Inferior parietal cortex (tissue), 1 donor: ENCODE measurements around the gene ARHGEF16.

ENCODE experiments used
- DNase-seq: peaks from one replicate; pipeline ENCODE4 v3.0.0-alpha.2; 2016; ENCODE audit errors: extremely low spot score

The ARHGEF16 gene

DNA sequence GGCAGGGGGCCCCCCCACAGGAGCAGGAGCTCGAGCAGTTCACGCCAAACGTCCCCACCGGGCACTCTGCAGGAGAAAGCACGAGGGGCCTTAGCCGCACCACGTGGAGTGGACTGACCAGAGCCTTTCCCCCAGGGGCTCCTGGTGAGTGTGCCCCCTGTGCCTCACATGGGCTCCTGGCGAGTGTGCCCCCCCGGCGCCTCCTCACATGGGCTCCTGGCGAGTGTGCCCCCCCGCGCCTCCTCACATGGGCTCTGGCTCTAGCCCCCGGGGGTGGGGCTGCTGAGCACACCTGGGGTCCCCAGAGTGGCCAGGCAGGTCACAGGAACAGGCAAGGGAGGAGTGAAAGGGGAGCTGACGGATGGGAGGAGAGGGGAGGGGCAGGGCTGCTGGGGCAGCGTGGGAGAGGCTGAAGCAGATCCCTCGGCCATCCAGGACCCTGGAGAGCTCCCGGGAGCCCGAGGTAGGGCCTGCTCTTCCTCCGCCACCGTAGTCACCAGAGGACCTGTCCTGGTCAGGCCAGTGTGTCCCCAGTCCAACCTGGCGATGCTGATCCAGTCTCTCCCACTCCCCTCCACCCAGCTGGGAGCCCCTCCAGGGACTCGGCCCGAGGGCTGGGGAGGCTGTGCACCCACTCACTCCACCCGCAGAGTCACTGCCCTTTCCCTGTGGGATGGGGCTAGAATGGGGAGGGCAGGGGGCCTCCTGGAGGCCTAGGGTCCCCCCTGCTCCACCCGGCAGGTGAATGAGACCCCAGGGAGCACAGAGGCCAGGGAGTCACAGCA is 47.6 kb downstream of the ARHGEF16 start:
- no peak for DNase-seq

DNA sequence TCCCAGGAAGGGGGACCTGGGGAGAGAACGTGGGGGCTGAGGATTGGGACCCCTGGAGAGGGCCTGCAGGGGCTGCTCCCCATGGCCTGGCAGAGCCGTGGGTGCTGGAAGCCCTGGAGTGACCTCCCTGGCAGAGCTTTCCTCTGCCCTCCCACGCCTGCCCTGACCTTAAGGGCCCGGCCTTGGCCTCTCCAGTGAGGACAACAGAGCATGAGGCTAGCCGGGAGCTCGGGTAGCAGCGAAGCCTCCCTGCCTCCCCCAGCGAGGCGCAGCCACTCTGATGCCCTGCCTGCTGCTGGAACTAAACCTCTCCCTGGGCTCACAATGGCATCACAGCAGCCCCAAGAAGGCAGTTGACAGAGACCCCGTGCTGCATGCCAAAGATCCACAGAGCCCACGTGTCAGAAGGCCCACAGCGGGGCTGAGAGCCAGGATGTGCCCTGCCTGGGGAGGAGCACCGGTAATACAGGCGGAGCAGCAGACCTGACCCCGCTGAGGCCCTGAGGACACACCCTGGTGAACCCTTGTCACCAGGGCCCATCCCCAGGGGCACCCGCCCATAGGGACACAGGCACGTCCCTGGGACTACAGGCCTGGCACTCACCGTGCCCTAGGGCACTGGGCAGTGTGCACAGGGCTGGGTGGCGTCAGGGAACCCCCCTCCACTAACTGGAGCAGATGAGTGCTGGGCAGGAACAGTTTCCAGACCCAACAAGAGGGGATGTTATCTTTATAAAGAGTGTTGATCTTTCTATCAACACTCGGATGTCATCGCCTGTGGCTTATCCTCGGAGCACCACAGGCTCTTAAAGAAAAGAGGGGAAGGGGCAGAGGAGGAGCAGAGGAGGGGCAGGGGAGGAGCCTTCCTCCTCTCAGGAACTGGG is 48.4 kb downstream of the ARHGEF16 start:
- no peak for DNase-seq

DNA sequence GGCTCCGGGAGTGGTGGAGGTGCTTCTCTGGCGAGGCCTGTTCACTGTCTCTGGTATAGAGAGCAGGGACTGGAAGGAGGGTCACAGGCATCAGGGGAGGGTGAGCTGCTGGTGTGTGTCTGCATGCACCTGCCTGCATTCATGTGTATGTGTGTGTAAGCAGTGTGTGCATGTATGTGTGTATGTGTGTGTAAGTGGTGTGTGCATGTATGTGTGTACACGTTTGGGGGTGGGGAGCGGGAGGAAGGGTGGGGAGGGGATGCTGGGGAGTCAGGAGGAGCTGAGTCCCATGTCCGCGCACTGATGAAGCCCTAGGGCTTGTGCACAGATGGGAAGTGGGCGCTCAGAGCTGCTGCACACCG is 49.0 kb downstream of the ARHGEF16 start:
- DNase-seq = no peak

DNA sequence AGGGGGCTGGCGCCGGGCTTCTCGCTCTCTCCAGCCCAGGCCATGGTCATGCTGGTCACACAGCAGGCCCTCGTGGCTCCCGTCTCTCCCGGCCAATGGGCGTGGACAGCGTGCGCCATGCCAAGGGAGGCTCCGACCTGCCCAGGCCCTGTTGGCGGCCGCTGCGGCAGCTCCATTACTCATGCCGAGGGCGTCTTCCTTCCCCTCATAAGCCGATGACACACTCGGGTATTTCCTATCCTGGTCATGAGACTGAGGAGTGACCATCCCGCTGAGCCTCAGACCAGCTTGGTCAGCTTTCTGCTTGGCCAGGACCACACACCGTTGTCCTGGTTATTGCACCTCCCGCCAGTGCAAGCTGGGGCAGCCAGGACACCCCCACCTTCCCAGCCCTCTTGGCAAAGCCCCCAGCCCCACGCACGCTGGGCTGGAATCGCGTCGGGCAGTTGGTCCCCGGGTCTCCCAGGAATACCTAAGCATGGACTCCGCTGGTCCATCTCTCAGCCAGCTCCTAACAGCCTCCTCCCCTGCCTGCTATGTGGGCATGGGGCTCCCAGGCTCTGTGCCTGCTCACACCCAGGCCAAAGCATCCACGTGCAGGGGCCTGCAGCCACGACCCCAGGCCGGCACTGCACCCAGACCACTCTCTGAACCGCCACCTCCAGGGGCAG is 49.8 kb downstream of the ARHGEF16 start:
- DNase-seq = peak; percentile 3

DNA sequence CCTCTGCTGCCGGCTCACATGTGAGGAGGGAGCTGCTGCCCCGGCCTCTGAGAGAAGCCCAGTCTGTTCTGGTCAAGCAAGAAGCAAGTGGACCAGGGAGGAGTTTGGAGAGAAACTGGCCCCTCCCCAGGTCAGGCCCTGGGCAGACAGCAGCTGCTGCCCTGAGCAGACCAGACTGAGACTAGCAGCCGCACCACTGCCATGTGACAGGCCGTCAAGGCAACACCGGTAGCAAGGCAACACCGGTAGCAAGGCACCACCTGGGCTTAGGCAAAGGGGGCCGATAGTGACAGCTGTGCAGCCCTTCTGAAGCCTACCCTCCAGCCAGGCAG is 50.3 kb downstream of the ARHGEF16 start:
- no peak for DNase-seq

DNA sequence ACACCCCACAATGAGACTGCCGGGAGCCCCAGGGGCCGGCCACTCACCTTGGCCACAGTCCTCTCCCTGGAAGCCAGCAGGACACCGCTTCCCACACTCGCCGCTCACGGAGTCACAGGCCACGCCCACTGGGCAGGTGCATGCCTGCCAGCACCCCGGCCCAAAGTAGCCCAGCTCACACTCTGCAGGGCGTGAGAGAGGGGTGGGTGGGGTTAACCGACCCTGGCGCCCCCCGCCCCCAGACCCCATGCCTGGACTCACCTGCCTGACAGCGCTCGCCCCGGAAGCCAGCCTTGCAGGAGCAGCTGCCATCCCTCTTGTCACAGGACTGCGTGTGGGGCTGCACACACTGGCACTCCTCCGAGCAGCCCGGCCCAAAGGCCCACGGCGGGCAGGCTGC is 50.7 kb downstream of the ARHGEF16 start:
- no peak for DNase-seq

DNA sequence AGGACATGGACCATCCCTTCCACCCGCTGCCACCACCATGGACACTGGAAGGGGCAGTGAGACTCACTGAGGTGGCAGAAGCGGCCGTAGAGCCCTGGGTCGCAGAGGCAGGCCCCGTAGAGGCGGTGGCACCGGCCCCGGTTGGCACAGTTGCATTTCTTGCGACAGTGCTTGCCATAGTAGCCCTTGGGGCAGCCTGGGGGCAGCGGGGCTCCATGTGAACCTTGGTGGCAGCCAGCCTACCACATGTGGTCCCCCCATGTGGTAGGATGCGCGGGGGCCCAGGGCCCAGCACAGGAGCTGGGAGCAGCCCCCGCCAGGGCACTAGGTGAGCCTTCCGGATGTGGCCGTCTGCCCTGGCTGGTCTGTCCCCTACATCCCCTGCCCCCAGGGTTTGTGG is 51.6 kb downstream of the ARHGEF16 start:
- DNase-seq = no peak

DNA sequence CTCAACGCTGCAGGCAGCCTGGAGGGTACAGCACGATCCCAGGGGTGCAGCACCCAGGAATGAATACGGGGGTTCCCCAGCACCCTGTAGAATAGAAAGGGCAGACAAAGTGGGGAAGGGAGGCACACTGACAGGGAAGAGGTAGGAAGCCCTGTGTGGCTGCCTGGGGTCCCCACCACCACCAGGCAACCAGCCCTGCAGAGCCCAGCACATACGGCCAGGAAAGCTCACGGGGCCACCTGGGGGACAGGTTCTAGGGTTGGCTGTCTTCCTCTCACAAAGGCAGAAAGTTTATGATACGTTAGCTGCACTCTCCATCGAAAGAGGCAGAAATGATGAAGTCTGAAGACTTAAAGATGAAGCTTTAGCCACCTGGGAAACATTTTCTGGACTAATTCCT is 52.5 kb downstream of the ARHGEF16 start:
- DNase-seq = no peak

DNA sequence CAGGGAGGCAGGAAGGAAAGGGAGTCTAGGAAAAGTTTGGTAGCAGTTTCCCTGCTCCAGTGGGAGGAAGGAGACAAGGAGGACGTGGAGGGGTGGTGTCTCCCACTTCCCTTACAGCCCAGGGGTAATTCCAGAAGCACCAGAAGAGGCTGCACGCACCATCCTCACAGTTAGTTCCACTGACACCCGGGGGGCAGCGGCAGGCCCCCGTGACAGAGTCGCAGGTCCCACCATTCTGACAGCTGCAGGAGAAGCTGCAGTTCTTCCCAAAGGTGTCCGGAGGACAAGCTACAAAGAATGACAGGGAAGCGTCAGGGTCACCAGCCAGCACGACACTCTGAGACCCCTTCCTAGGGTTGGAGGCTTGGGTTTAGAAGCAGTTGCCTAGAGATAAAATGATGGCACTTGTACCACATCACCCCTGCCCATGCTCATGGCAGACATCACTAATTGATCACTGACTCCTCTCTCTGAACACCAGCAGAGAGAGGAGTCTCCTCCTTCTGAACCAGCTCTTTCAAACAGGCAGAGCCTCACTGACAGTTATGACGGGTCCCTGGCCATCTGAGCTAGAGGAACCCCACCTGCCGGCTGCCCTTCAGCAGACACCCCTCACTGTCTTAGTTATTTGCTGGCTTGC is 53.3 kb downstream of the ARHGEF16 start:
- DNase-seq = no peak

DNA sequence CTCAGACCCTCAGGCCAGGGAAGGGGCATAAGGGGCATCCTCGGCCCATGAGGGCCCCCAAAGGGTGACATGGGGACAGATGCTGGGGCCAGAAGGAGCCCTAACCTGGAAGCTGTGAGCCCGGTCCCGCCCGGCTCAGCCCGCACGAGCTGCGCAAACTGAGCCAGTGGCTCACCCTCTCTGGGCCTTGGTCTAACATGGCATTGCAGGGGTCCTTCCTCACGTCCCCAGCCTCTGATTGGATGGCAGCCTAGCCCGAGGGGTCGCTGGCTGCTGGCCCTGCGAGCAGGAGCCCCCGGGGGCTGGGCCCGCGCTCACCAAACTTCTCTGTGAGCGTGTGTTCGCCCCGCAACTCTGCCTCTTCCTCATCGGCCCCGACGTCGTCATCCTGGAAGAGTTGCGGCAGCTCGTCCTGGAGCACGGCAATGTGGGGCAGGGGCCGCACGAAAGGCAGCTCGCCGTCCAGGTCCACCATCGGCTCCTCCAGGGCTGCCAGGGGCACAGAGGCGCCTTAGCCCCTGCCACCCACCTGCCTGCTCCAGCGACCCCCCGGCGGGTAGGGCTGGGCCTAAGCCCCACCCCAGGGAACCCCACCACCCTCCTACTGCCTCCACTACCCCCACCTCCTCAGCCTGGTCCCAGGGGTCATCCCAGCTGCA is 54.4 kb downstream of the ARHGEF16 start:
- no peak for DNase-seq

DNA sequence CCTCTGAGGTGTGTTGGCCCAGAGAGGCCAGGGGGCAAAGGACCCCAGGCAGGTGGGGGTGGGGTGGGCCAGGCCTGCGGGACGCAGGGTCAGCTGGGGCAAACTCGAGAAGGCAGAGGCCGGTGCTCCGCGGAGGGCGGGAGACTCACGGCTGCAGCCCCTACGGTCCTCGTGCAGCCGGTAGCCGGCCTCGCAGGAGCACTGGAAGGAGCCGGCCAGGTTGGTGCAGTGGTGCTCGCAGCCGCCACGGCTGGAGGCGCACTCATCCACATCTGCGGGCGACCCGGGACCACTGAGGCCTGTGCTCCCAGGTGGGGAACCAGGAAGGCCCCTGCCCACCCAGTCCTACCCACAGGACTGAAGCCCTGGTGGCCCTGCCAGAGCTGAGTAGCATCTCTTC is 55.3 kb downstream of the ARHGEF16 start:
- DNase-seq = no peak

DNA sequence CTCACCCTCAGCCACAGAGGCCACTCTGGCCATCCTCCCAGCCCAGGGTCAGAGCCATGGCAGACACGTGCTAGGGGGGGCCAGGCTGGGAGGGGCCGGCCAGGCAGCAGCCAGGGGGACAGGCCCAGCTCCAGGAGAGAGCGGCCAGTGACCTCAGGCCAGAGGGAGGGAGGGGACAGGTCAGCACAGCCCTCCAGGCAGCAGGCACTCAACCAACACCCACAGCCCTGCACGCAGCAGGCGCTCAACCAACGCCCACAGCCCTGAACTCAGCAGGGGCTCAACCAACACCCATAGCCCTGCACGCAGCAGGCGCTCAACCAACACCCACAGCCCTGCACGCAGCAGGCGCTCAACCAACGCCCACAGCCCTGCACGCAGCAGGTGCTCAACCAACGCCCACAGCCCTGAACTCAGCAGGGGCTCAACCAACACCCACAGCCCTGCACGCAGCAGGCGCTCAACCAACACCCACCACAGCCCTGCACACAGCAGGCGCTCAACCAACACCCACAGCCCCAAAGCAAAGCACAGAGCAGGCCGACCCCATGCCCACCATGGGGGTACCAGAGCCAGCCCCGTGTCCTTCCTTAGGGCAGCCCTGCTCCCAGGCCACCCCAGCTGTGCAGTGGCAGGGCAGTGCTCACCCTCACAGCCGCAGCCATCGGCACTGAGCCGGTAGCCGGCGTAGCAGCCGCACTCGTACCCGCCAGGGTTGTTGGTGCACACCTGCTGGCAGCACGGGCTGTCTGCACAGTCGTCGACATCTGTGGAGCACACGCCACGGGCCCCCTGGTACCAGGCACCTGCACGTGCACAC is 55.9 kb downstream of the ARHGEF16 start:
- DNase-seq = no peak

DNA sequence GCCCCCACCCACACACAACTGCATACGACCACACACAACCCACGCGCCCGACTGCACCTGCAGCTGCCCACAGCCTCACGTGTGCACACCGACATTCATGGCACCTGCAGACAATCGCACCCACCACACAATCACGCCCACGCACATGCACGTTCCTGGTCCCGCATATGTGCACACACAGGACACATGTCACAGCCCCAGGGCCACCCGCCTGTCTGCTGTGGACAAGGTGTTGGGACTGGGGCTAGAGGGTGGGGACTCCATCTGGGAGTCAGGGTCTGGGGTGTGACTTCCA is 56.4 kb downstream of the ARHGEF16 start:
- no peak for DNase-seq

DNA sequence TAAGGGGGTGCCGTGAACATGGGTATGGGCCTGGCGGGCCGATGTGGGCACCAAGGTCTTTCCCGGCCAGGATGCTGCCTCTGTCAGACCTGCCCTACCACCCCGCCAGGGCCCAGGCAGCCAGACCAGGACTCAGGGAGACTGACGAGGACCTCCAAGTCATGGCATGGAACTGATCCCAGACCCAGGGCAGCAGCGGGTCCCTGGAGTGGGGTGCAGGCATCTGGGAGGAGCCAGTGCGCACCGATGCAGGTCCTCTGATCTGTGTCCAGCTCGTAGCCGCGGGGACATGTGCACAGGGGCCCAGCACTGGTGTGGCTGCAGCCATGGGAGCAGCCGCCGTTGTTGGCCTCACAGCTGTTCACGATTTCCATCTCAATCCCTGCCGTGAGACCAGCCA is 56.8 kb downstream of the ARHGEF16 start:
- no peak for DNase-seq

DNA sequence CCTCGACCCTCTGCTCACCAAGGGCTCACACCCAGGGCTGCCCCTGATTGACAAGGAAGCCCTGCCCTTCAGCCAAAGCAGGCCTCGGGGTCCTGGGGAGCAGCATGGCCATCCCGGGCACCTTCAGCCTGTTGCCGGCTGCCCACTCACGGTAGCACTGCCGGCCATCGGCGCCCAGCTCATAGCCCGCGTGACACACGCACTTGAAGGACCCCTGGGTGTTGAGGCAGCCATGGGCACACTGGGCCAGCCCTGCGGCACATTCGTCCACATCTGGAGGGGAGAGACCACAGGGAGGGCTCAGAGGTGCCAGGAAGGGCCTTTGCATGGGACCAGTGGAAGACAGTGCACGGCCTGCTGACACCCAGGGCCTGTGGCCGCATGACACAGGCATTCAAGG is 57.4 kb downstream of the ARHGEF16 start:
- DNase-seq = no peak

DNA sequence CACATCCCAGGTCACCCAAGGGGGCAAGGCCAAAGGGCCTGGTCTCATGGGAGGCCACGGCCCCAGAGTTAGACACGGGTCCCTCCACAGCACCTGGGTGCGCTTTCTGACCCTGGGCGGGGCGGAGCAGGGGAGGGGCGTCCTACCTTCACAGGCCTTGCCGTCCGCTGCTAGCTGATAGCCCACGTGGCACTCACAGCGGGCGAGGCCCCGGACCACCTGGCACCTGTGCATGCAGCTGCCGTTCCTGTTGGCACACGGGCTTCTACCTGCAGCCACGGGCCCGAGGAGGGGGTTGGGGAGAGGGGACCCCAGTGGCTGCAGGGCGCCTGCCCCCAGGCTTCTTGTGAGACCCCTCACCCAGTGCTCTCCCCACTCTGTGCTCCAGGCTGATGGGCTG is 59.9 kb downstream of the ARHGEF16 start:
- no peak for DNase-seq

DNA sequence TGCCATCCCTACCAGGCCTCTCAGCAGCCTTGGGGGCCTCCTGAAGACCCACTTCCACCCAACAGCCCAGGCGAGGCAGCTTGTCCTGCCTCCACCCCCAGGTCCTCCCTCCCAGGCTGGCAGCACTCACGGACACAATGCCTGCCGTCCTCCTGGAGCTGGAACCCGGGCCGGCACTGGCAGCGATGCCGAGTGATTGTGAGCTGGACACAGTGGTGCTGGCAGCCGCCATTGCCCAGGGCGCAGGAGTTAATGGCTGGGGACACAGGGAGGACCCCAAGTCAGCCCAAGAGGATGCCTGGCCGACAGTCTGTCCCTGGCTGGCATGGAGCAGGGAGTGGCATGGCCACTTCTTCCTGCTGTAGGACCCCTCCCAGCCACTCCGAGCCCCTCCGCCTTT is 60.8 kb downstream of the ARHGEF16 start:
- no peak for DNase-seq

DNA sequence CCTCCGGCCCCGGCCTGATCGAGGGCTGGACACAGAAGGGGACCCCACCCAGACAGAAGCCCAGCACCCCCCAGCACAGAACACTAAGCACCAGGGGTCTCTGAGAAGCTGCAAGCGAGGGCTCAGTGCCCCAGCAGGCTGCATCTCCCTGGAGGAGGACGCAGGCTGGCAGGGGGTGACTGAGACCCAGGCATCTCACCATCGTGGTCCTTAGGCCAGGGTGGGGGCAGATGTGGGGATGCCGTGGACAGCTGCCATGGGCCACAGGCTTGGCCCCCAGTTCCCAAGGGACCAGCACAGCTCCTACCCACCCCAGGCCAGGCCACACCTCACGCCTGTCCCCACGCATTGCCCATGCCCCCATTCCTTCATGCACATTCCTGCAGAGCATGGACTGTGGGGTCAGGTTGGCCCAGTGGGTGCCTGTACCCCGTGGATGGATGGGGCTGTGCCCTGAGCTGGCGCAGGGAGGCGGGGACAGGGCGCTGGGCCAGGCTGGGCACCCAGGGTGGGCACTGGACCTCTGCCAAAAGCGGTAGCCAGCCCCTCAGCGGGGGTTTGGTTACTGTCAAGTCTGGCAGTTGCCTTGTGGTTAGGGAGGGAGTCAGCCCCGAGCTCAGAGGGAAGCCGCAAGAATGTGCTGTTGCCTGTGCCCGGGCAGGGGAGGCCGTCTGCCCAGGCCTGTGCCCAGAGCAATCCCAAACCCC is 61.5 kb downstream of the ARHGEF16 start:
- DNase-seq = no peak

DNA sequence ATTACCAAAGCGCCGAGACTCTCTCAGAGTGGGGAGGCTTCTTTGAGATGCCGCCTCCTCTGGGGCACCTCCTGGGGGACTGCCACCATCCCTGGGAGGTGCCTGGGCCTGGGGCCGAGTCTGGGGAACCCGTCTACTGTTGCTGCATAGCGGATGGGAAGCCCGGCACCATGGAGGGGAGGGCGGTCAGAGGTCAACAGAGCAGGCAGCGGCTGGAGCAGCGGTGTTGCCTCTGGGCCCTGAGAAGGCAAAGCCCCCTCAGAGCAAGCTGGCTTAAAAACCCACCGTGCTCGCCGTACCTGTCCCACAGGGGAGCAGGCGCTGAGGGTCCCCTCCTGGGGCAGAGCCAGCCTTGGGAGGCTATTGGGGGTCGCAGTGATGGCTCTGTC is 62.0 kb downstream of the ARHGEF16 start:
- no peak for DNase-seq

DNA sequence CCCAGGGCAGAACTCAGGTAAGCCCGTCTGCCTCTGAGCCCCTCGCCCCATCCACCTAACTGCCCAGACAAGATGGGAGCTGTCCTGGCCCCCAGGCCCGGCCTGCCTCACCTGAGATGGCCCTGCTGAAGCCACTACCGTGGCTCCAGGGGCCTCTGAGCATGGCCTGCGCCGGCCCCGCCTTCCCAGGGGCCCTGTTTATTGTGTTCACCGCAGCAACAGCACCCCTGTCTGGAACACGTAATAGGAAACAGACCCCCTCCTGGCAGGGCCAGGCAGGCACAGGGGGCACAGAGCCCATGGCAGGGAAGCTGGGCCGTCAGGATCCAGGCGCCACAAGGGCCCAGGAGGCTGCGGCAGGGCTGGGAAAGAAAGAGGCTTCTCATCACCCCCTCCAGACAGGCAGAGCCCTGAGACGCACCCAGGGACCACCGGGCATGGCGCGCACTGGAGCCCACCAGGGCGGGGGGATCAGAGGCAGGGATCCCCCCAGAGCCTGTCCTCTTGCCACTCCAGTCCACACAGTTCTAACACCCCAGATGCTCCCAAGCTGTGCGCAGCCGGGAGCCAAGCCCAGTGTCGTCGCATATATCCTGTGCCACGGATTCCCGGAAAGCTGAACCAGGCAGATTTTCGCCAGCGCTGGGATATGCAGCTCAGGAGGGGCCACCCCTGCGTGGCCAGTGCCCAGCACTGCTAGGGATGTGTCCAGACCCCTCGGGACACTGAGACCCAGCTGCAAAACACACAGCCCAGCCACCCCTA is 62.6 kb downstream of the ARHGEF16 start:
- no peak for DNase-seq
